ENCODE data around the gene BMERB1. TPM values are rescaled to one million over a fixed set of nuclear protein-coding genes. Genes with fewer than 3 reads are reported as not detected.

The BMERB1 gene
- total RNA-seq, 1 donor from 2014 or later = 26.4 TPM

DNA sequence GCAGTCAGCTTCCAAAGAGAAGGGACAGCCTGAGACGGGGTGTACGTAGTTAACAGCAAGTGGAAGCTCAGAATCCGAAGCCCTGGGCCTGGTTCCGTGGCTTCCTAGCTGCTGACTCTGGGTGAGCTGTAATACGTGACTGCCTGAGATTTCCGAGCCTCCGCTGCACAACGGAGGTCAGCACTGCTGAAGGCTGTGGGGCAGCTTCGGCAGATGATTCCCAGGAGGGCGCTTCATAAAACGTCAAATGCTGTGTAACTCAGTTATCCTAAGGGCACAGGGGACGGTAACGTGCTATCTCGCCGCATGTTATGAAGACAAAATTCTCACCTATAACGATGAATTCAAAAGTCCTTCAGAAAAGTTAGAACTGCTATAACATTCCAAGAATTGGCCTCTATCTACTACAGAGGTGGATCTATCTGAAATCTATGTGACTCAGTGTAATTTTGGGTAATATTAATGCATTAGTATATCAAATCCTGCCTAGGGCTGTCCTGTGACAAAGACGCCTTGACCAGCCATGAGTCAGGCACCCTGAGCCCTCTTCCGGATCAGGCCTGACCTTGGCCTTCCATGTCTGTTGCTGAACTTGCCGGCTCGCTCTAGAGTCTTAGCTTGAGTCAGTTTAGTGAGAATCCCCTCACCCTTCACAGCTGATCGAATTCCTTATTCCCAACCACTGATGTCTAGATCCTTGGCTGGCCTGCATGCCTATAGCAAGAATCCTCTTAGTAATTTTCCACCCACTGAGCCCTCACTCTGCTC lies 165.1 kb downstream of the BMERB1 start:
- no peak for DNase-seq (ENCODE audit: extremely low spot score, unreplicated experiment)
- TF ChIP-seq CTCF (conservative IDR thresholded peaks at IDR 0.05) = no peak
- Mint-ChIP-seq H3K4me3 (no peak overlapping the region), H3K4me1 (ENCODE audit: unreplicated experiment) (no peaks in the 10 kb centered on the region), H3K27ac (no peak overlapping the region), H3K9me3 (no peaks in the 10 kb centered on the region), H3K27me3 (no peaks in the 10 kb centered on the region), H3K36me3 (peaks cover 37% of the 10 kb centered on the region)

- no peak for DNase-seq (ENCODE audit: extremely low spot score, unreplicated experiment)
- Mint-ChIP-seq H3K36me3 (peaks cover 35% of the 10 kb centered on the region), H3K9me3 (no peaks in the 10 kb centered on the region), H3K4me1 (ENCODE audit: unreplicated experiment) (no peaks in the 10 kb centered on the region), H3K27me3 (no peaks in the 10 kb centered on the region), H3K27ac (no peak overlapping the region), H3K4me3 (no peak overlapping the region)
- TF ChIP-seq CTCF (conservative IDR thresholded peaks at IDR 0.05) = no peak
These were observed 167.0 kb downstream of the BMERB1 start for GRCh38 chr16:15601212-15601879.

DNA sequence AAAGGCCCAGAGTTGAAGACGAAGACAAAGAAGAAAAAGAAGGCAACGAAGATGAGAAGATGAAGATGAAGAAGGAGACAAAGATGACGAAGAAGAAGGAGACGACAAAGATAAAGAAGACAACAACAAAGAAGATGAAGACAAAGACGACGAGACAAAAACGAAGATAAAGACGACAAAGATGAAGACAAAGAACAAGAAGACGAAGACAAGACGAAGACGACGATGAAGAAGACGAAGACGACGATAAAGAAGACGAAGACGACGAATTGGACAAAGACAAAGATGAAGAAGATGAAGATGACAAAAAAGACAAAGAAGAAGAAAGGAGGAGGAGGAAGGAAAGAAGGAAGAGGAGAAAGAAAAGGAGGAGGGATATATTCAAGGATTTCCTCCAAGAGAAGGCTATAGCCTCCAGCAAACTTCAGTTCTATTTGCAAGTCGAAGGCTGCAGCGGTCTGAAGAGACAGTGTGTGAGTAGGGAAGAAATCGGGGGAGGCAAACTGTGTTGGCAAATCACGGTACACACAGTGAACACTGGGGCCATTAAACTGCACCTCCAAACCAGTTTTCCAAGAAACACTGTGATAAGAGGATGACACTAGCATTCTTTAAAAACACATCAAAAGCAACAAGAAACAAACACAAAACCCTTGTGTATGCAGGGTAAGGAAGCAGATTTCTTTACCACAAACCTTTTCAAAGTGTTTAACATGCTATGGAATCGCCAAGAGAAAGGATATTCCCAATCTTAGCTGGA lies 168.1 kb downstream of the BMERB1 start:
- Mint-ChIP-seq H3K36me3 (peaks cover 40% of the 10 kb centered on the region), H3K27ac (no peak overlapping the region), H3K4me3 (no peak overlapping the region), H3K9me3 (no peaks in the 10 kb centered on the region), H3K4me1 (ENCODE audit: unreplicated experiment) (no peaks in the 10 kb centered on the region), H3K27me3 (no peaks in the 10 kb centered on the region)
- no peak for DNase-seq (ENCODE audit: extremely low spot score, unreplicated experiment)
- no peak for TF ChIP-seq CTCF (conservative IDR thresholded peaks at IDR 0.05)

- Mint-ChIP-seq H3K9me3 (no peaks in the 10 kb centered on the region), H3K4me3 (no peak overlapping the region), H3K4me1 (ENCODE audit: unreplicated experiment) (no peaks in the 10 kb centered on the region), H3K27me3 (no peaks in the 10 kb centered on the region), H3K36me3 (peaks cover 42% of the 10 kb centered on the region), H3K27ac (no peak overlapping the region)
- no peak for DNase-seq (ENCODE audit: extremely low spot score, unreplicated experiment)
- no peak for TF ChIP-seq CTCF (conservative IDR thresholded peaks at IDR 0.05)
These were observed 170.4 kb downstream of the BMERB1 start for GRCh38 chr16:15604460-15605440.
